Type B pancreatic cell (in vitro differentiated cells): ENCODE measurements around the gene MRPL49. TPM values are rescaled to one million over a fixed set of nuclear protein-coding genes. Genes with fewer than 3 reads are reported as not detected.

Experiments
- DNase-seq: peaks from one replicate; pipeline ENCODE4 v3.0.0; 2021; ENCODE audit warnings: mixed read lengths; ENCODE audit not compliant: unreplicated experiment; ENCODE audit errors: extremely low spot score
- H3K27ac Mint-ChIP-seq: 2 replicates; pipeline ENCODE4 v1.8.0; 2021; ENCODE audit warnings: mild to moderate bottlenecking, mixed read lengths
- H3K27me3 Mint-ChIP-seq: 2 replicates; pipeline ENCODE4 v1.8.0; 2021; ENCODE audit warnings: mixed read lengths
- H3K36me3 Mint-ChIP-seq: 2 replicates; pipeline ENCODE4 v1.8.0; 2021; ENCODE audit warnings: mixed read lengths
- H3K4me1 Mint-ChIP-seq: one replicate; pipeline ENCODE4 v1.8.0; 2021; ENCODE audit warnings: mixed read lengths; ENCODE audit not compliant: unreplicated experiment
- H3K4me3 Mint-ChIP-seq: 2 replicates; pipeline ENCODE4 v1.8.0; 2021; ENCODE audit warnings: mild to moderate bottlenecking, mixed read lengths
- H3K9me3 Mint-ChIP-seq: 2 replicates; pipeline ENCODE4 v1.8.0; 2021; ENCODE audit warnings: mixed read lengths
- long read RNA-seq: library from polyadenylated mRNA; unstranded; transcript quantifications from one replicate; pipeline ENCODE4 v2.0.0, GENCODE V29; 2020
- total RNA-seq: library from RNA; stranded (reverse); gene quantifications from 2 replicates; pipeline ENCODE4 v1.2.1, GENCODE V29; 2021; ENCODE audit warnings: low replicate concordance
- TF ChIP-seq, protein P1 (sequence below): fragments of 200-600 bp; sonication (generic); conservative IDR thresholded peaks from 2 replicates; pipeline ENCODE4 v1.5.0; 2021; ENCODE audit warnings: antibody characterized with exemption, mild to moderate bottlenecking

The MRPL49 gene
- 49.1 and 54.8 TPM in 2 replicates for total RNA-seq
- long read RNA-seq, transcript MRPL49-209 (3 exons, 518 nt), result minor isoform, 9 of 205 reads
- long read RNA-seq, transcript MRPL49-201 (4 exons, 2,019 nt), result major isoform, 183 of 205 reads
- long read RNA-seq, partial matches to known transcripts, result 0 of 205 reads
- long read RNA-seq, other reads (novel, unspliced or antisense), result 8 of 205 reads

DNA sequence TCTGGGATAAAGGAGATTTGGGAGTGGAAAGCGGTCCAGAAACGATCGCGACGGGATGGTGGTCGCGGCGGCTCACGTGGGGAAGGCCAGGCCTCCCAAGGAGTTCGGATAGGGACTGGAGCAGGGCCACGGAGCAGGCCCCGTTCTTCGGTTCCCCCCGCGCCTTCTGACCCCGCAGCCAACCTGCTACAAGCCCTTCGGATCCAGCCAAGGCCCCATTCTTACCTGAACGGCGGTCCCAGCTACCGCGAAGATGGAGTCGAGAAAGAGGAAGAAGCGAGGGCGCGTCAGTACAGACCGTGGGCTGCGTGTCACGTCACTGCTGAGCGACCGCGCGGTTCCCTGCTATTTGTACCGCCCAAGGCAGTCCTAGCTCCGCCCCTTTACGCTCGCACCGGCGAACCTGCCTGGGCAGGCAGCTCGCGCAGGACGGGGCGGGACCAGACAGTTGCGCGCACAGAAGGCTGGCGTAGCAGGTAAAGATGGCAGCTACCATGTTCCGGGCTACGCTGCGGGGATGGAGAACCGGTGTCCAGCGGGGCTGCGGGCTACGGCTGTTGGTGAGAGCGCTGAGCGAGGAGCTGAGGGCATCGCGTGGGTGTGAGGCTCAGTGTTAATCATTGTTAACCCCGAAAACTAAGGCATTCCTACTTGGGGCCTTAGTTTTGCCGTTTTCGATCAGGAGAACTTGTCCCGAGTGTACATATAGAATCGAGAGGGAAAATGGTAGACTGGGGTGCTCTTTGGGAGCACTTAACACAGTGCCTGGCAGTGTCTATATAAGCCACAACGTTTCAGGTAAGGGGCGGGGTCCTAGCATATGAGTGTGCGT is at the start of gene MRPL49, which contains the start of gene FAU:
MRPL49 (plus strand) TSS at position 457 of the 832 bp plus-strand sequence; CDS start at position 483, 26 bp downstream.
FAU (minus strand) TSS at position 270 of the 832 bp plus-strand sequence. CDS start 321 bp downstream, outside the sequence.
- peak; percentile 98 for DNase-seq
- H3K27me3 Mint-ChIP-seq, result no peaks in the 10 kb centered on the region

DNA sequence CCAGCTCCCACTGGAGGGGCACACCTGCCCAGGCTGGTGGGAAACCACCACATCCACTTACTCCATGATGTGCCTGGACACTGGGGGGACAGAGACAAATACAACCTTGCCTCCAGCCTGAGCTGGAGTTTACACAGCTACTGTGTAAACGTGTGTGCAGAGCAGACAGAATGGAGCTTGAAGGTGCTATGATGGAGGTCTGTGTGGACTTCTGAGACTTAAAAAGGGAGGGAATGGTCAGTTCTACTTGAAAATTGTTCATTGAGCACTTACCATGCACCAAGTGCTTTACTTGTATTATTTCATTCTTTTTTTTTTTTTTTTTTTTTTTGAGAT is 49.5 kb upstream of the MRPL49 start:
- Mint-ChIP-seq H3K9me3 (no peaks in the 10 kb centered on the region), H3K27me3 (no peaks in the 10 kb centered on the region), H3K27ac (no peak overlapping the region), H3K4me3 (no peak overlapping the region), H3K36me3 (peaks cover 3% of the 10 kb centered on the region), H3K4me1 (no peaks in the 10 kb centered on the region)
- TF ChIP-seq, protein P1, sequence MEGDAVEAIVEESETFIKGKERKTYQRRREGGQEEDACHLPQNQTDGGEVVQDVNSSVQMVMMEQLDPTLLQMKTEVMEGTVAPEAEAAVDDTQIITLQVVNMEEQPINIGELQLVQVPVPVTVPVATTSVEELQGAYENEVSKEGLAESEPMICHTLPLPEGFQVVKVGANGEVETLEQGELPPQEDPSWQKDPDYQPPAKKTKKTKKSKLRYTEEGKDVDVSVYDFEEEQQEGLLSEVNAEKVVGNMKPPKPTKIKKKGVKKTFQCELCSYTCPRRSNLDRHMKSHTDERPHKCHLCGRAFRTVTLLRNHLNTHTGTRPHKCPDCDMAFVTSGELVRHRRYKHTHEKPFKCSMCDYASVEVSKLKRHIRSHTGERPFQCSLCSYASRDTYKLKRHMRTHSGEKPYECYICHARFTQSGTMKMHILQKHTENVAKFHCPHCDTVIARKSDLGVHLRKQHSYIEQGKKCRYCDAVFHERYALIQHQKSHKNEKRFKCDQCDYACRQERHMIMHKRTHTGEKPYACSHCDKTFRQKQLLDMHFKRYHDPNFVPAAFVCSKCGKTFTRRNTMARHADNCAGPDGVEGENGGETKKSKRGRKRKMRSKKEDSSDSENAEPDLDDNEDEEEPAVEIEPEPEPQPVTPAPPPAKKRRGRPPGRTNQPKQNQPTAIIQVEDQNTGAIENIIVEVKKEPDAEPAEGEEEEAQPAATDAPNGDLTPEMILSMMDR, result no peak
- DNase-seq, result no peak

More for the DNA sequence above, at the start of gene MRPL49, which contains the start of gene FAU:
- peaks cover 16% of the 10 kb centered on the region for H3K4me1 Mint-ChIP-seq
- H3K27ac Mint-ChIP-seq, result peak within 1 kb of the TSS; percentile 99
- H3K36me3 Mint-ChIP-seq, result peaks cover 21% of the 10 kb centered on the region
- TF ChIP-seq, protein P1, result no peak
- H3K4me3 Mint-ChIP-seq, result peak within 1 kb of the TSS; percentile 100
- H3K9me3 Mint-ChIP-seq, result no peaks in the 10 kb centered on the region

DNA sequence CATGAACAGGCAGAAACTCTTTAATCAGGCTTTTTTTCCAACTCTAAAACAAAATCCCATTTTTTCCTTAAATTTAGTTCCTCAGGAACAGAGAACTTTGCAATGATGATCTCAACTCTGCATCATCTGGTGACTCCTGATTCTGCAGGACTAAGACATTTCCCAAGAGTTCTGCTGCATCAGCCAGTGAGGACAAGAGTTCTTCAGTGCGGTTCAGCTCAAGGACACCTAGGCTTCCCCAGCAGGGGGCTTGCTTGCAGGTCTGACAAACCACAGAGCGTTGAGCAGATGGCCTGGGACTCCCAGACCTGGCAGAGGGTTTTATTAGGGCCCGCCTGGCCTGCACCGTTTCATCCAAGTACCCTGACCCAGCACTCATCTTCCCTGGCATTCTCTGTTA is 44.7 kb upstream of the MRPL49 start:
- H3K4me3 Mint-ChIP-seq, result no peak overlapping the region
- DNase-seq, result no peak
- no peaks in the 10 kb centered on the region for H3K9me3 Mint-ChIP-seq
- H3K36me3 Mint-ChIP-seq, result peaks cover 7% of the 10 kb centered on the region
- no peak overlapping the region for H3K27ac Mint-ChIP-seq
- H3K27me3 Mint-ChIP-seq, result no peaks in the 10 kb centered on the region
- peaks cover 4% of the 10 kb centered on the region for H3K4me1 Mint-ChIP-seq
- TF ChIP-seq, protein P1, result no peak

DNA sequence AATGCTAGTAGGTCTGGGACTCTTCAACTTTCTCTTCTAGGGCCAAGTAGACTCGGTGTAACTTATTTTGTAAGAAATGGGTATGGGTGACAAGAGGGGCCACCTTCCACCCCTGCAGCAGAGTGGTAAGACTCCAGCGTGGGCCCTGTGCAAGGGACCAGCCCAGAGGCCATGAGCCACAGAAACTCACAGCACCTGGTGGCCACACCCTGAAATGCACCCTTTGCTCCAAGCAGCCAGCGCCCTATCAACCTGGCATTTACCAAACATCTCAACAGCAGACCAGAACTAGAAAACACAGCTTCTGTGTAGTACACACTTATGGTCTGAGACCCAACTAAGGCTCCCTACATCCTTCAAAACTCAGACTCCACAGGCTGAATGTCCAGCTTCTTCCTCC is 44.0 kb upstream of the MRPL49 start:
- Mint-ChIP-seq H3K9me3 (no peaks in the 10 kb centered on the region), H3K4me1 (peaks cover 10% of the 10 kb centered on the region), H3K27ac (peak overlapping the region; percentile 71), H3K4me3 (no peak overlapping the region), H3K36me3 (peaks cover 7% of the 10 kb centered on the region), H3K27me3 (no peaks in the 10 kb centered on the region)
- TF ChIP-seq, protein P1, result peak; percentile 70
- DNase-seq, result no peak

DNA sequence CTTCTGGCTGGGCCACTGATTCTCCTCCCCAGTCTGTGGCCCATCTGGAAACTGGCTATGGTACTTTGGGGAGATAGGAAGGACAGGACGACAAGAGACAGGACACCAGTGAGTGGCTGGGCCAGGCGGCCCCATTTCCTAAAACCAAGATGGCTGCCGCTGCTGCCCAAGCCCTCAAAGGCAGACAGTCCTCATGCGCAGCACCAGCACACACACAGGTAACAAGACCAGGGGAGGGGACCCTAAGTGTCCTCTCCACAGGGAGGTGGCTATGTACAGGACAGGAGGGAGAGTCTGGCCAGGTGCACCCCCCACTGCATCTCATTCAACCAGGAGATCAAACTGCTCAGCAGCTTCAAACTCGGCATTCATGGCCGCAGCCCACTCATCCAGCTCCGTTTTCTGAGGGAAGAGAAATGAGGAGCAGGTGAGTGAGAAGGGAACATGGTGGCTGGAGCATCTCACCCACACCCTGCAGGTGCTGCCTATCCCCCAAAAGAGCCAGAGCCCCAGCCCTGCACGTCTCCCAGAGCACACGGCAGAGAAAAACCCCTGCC is 43.3 kb upstream of the MRPL49 start:
- TF ChIP-seq, protein P1, result no peak
- no peaks in the 10 kb centered on the region for H3K27me3 Mint-ChIP-seq
- peaks cover 14% of the 10 kb centered on the region for H3K4me1 Mint-ChIP-seq
- no peak overlapping the region for H3K4me3 Mint-ChIP-seq
- H3K9me3 Mint-ChIP-seq, result no peaks in the 10 kb centered on the region
- H3K36me3 Mint-ChIP-seq, result peaks cover 7% of the 10 kb centered on the region
- peak overlapping the region; percentile 71 for H3K27ac Mint-ChIP-seq
- DNase-seq, result no peak
